ENCODE measurements around the gene CD3E.

DNA sequence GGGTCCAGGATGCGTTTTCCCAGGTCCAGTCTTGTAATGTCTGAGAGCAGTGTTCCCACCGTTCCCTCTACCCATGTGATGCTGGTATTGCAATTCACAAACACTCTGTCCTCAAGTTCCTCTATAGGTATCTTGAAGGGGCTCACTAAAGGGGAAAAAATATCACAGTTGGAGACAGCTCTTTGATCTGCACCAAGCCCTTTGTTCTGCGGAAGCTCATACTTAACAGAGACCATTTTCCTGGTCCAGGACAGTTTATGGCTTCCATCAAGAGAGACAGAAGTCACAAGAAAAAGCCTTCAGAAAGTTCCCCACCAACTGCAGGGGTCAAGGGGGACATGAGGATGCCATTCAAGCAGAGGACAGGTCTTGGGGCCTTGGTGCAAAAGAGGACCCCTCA, 35.9 kb downstream of the CD3E start:
- TF ChIP-seq POLR2A (IDR thresholded peaks at IDR 0.05), result no peak
- TF ChIP-seq, protein P1, sequence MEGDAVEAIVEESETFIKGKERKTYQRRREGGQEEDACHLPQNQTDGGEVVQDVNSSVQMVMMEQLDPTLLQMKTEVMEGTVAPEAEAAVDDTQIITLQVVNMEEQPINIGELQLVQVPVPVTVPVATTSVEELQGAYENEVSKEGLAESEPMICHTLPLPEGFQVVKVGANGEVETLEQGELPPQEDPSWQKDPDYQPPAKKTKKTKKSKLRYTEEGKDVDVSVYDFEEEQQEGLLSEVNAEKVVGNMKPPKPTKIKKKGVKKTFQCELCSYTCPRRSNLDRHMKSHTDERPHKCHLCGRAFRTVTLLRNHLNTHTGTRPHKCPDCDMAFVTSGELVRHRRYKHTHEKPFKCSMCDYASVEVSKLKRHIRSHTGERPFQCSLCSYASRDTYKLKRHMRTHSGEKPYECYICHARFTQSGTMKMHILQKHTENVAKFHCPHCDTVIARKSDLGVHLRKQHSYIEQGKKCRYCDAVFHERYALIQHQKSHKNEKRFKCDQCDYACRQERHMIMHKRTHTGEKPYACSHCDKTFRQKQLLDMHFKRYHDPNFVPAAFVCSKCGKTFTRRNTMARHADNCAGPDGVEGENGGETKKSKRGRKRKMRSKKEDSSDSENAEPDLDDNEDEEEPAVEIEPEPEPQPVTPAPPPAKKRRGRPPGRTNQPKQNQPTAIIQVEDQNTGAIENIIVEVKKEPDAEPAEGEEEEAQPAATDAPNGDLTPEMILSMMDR (IDR thresholded peaks at IDR 0.05), result no peak

All from lower leg skin (tissue), 3 donors.